GM18505 (cell line): ENCODE measurements around the gene GGACT.
"Not testable (repeated sequence)": the region's sequence is repeated elsewhere in the genome, so short reads cannot be mapped to it uniquely, and the experiment has no call there.

Source experiments
- ATAC-seq: cut with Tn5 transposase; IDR thresholded peaks from one replicate; pipeline ENCODE4 v1.9.1; 2021; ENCODE audit not compliant: unreplicated experiment
- POLR2A ChIP-seq: IDR thresholded peaks from 4 replicates; pipeline ENCODE4 v1.6.1; 2011; ENCODE audit warnings: borderline replicate concordance; ENCODE audit not compliant: insufficient read depth, insufficient read length; ENCODE audit errors: extremely low read depth

The GGACT gene

DNA sequence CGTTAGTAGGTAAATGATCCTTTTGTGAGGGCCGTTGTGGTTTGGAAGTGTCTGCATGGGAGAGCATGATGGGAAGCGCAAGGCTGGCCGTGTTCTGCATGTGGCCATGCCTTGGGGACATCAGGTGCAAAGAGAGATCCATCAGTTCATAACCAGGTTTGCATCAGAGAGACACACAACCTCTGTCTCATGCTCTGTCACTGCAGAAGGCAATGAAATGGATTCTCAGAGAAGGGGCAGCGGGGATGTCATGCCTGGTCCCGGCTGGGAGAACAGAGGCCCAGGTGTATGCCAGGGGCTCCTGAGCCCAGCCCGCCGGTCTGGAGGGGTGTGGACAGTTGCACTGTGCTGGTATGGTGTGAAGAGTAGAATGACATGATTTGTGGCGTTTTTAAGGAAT lies 60.2 kb downstream of the GGACT start:
- ATAC-seq, result no peak
- no peak for TF ChIP-seq POLR2A

DNA sequence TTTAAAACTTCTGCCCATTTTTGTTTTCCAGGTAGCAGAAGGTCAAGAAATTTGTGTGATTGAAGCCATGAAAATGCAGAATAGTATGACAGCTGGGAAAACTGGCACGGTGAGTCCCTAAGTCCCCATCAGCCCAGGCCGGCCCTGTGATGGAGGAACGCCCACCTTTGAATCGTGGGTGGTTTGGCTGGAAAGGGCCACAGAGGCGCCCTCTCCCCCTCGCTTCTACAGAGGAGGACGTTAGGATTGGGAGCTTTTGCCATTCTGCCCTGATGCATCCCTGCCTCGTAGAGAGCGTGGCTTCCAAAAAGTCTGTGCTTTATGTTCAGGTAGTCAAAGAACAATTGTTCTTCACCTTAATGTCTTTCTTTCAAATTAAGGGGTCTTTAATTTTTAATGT lies 60.9 kb downstream of the GGACT start:
- ATAC-seq, result no peak
- TF ChIP-seq POLR2A, result no peak

DNA sequence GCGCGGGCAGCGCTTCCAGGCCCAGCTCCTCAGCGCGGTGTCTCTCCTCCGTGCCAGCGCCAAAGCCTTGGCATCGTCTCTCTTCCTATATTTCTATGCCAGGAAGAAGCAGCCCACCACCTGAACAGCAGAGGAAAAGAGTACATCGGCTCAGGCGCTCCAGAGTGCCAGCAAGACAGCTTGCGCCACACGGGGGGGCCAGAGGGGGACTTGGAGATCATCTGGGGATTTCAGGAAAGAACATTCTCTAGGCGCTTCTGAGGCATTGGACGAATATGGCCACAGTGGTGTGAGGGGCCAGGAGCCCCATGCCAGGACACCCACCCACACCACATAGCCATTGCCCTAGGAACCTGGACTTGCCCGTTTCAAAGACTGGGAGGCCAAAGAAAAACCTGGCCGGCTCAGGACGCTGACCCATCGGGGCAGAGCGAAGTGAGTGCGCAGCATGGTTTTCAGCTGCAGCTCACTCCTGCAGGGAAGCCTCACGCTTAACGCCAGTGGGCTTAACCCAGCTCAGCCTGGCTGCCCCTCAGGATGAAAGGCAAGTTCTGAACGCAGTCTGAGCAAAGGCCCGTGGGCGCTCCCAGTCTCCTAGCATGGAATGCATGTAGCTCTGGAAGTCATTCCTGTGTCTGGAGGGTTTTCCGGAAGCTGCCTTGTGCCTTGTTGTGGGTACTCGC lies 62.1 kb downstream of the GGACT start:
- TF ChIP-seq POLR2A, result no peak
- ATAC-seq, result no peak

DNA sequence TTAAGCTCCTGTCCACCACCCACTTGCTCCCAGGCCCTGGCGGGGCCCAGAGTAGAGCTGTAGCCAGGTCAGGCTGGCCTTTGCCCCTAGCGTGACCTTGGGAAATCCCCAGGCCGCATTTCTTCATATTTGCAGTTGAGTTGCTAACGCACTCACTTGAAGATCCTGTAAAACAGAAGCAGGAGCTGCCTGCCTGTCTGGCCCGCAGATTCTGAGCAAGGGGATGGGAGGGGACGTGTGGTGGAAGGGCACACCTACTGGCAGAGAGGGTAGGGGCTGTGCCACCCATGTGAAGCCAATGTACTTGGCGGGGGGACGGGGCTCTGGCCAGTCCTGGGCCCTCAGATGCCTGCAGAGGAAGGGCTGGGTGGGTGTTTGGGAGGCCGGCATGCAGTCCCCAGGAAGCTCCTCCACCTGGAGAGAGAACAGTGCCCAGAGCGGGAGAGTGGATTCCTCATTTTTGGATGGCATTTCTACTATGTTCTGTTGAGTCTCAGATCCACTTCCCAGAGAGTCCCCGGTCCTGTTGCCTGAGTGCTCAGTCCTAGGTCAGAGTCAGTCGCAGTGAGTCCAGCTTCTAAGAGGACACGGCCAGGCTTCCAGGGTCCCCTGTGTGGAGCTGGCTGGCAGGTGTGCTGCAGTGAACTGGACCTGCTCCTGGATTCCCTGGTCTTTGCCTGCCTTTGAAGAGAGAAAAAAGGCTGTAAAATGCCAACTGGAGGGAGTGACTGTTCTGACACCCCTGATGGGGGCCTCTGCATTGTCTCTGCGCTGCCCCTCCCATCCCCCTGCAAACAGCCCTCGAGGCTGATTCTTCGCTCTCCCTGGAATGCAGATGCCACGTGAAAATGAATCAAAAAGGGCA lies 62.9 kb downstream of the GGACT start:
- no peak for TF ChIP-seq POLR2A
- no peak for ATAC-seq

DNA sequence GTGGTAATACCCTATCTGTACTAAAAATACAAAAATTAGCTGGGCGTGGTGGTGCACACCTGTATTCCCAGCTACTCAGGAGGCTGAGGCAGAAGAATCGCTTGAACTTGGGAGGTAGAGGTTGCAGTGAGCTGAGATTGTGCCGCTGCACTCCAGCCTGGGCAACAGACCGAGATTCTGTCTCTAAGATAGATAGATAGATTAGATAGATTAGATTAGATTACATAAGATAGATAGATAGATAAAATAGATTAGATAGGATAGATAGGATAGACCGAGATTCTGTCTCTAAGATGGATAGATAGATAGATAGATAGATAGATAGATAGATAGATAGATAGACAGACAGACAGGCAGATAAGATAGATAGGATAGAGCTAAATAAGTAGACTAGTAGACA lies 63.9 kb downstream of the GGACT start:
- not testable (repeated sequence) for ATAC-seq

DNA sequence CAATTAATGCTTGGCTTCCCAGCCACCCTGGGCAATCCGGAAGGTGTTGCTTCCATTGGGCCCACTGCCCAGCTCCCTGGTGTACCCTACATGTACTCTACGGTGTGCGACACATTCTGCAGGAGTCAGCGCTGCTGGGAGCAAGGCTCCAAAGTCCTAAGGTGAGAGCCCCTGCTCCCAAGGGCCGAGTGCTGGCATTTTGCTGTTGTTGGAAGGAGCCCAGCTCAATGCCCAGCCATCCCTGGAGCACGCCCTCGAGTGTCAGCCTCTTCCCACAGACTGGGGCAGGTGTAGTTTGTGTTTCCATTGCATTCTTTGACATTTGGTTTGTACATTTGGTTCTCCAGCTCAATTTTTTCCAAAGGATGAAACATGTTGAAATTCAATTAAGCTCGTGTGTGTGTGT lies 64.6 kb downstream of the GGACT start:
- no peak for TF ChIP-seq POLR2A
- no peak for ATAC-seq

DNA sequence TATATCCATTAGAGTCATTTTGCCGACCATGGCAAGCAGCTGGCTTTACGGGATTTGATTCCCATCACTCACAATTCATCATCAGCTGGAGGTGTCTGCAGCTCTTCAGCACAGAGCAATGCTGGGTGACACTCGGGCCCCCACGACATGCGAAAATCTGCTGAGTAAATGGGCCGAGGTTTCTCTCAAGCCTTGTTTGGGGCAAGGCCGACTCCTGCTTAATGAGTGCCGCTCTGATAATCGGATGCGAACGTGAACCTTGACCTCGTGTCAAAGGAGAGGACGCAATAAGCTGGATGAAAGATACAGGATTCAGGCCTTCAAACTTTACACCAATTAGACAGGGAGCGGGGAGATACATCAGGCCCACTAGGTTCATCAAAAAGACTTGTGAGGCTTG lies 65.2 kb downstream of the GGACT start:
- no peak for ATAC-seq
- no peak for TF ChIP-seq POLR2A

DNA sequence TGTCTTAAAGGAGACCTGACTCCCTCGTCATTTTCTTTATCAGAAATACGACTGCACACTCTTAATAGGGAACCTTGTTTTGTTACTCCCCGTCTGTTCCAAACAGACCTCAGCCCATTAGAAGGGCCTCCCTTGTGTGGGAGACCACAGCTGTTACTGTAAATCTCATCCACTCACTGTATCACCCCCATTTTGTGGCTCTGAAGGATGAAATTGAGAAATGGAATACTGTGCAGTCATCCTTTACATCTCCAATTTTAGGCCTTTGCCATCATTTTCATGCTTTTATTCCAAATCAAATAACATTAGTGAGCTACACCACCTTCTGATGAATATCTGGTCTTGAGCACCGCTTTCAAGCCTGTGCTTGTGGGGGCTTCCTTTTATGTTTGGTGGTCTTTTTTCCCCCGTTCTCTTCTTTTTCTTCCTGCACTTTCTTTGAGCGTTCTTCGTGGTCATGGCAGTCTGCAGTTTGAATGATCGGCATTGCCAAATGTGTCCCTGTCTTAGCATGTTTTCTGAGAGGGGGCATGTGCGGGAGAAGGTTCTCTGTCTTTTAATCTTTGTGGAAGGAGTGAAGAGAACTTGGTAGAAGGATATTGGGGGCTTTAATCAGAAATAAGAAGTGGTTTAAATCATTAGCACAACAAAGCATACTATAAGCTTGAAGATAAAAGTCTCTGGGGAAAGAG lies 65.8 kb downstream of the GGACT start:
- ATAC-seq, result no peak
- no peak for TF ChIP-seq POLR2A

DNA sequence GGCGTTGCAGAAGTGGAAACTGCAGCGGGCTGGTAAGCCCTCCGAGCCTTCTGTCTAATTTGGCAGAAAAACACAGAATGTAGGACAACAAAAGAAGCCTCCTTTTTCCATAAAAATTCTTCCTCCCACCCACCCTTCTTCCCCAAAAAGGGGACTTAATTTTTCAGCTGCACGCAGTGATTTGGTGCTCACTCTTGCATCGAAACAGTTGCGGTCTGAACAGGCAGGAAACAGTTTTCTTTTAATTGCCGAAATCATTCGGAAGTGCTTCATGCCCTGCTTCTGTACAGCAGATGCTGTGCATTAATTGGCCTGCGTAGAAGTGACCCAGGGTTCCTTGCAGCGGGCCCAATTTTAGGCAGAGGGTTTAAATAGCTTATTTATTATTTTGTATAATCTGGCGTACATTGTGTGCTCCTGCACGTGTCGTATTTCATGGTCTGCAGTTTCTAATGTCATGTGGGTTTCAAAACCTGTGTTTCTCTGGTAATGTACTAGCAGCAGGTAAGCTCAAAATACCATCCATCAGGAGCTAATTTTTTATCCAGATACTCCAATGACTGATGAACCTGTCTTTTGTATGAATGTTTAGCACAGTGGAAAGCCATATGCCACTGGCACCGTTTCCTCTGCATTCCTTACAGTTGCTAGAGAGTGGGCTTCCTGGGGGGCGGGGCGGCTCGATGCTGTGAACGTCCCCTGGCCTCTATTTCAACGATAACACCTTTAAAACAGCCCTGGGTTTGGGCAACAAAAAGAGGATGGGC lies 66.6 kb downstream of the GGACT start:
- TF ChIP-seq POLR2A, result no peak
- no peak for ATAC-seq

DNA sequence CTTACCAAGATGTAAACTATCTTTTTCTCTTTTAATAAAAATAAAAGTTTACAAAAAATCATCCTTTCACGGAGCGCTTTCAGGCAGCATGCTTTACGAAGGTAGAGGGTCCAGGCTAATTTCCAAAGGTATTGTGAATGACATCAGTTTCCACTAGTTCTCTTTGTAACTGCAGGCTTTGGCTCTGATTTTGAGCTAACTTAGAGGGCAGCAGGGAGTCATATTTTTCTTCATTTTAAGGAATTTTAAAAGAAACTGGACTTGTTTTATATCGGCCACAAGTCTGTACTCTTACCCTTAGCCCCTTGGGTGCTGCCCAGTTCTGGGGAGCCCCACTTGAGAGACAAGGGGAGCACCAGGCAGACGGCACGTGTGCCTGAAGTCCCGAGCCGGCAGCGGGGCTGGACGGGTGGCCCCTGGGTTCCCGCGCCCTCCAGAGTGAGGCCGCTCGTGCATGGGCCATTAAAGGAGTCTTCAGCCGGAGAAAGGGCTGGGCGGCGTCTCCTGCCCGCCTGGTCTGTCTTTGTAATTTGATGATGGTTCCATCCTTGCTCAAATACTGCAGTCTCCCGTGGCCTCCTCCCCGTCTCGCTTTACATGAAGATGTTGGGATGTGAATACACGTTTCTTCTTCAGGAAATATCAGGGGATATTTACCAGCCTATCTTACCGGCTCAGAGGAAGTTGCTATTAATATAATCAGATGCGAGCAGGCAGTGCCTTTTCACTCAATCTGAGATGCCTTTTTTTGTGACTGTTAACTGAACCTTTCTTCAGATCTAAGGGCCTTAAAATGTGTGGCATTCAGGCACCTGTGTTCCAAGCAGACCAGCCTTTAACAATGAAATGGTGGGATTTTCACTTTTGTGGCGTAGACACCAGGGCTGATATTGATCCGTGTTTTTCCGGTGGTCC lies 67.4 kb downstream of the GGACT start:
- TF ChIP-seq POLR2A, result no peak
- ATAC-seq, result no peak

DNA sequence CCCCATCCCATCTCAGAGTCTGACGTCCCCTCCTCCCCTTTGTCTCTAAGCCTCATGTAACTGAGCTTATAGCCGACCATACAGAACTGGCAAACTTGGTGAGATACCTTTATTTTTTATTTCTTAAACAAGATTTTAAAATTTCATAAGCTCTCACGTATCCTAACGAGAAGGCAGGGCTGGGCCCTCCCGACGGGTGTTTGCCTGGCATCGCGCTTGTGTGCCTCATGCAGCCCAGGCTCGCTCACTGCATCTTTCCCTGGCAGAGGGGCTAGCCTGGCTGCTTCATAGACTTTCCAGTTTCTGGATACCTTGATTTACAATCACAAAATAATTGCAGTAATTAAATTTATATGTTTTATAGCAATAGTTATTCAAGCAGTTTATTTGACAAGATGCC lies 69.0 kb downstream of the GGACT start:
- TF ChIP-seq POLR2A, result no peak
- no peak for ATAC-seq

DNA sequence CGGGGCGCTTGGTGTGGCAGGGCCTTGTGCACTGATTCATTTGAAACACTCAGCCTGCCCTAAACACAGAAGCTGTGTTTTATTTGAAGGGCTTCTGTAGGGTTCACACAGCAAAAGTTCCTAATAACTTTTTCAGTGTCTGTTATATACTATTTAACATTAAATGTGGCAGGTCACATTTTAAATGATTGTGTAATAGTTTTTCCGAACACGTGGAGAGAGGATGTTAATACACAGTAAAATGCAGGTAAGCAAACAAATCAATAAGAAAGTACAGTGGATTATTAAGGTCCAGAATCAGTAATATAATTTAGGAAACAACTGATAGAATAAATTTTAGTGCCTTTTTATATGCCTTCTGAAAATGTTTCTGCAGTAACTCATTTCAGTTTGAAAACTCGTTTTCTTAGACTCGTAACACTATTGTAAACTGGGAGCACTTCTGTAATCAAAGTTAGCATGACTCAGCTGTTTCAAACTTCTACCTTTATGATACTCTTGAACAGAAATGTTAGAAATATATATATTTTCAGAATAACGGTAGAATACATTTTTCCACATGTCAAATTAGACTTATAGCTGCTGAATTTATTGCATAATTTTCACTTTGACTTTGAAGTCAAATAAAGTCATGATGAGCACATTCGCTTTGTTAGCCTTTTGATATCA lies 70.1 kb downstream of the GGACT start:
- TF ChIP-seq POLR2A, result no peak
- ATAC-seq, result no peak
